HepG2 (cell line): ENCODE results near the gene DNAAF8. TPM values are rescaled to one million over a fixed set of nuclear protein-coding genes. Genes with fewer than 3 reads are reported as not detected.

ENCODE experiments used
- BHLHE40 ChIP-seq: IDR thresholded peaks from 2 replicates; pipeline ENCODE4 v1.6.1; 2011; ENCODE audit warnings: low read length, improper control_type of control experiment
- KAT2B ChIP-seq: fragments of 150-350 bp; IDR thresholded peaks from 2 replicates; pipeline ENCODE4 v1.6.1; 2014; ENCODE audit warnings: low read depth, low read length, borderline replicate concordance
- MLLT10 ChIP-seq: sonication (generic); formaldehyde crosslinking; IDR thresholded peaks from 2 replicates; pipeline ENCODE4 v1.4.0; 2020; ENCODE audit warnings: missing genetic modification reagents
- NFRKB ChIP-seq: fragments of 450-650 bp; IDR thresholded peaks from 2 replicates; pipeline ENCODE4 v1.6.1; 2017
- POLR2G ChIP-seq: fragments of 200-400 bp; formaldehyde crosslinking; IDR thresholded peaks from 2 replicates; pipeline ENCODE4 v1.6.1; 2018; ENCODE audit warnings: mild to moderate bottlenecking, low read depth, low read length, moderate library complexity
- ZBTB1 ChIP-seq: sonication (generic); formaldehyde crosslinking; IDR thresholded peaks from 2 replicates; pipeline ENCODE4 v1.4.0; 2020; ENCODE audit warnings: missing genetic modification reagents, borderline replicate concordance
- ZBTB38 ChIP-seq: sonication (generic); formaldehyde crosslinking; IDR thresholded peaks from 2 replicates; pipeline ENCODE4 v1.5.1; 2020; ENCODE audit warnings: mild to moderate bottlenecking, missing genetic modification reagents
- ZBTB7A ChIP-seq: sonication (generic); formaldehyde crosslinking; IDR thresholded peaks from 2 replicates; pipeline ENCODE4 v1.8.0; 2022; ENCODE audit warnings: mild to moderate bottlenecking, missing genetic modification reagents
- ZNF207 ChIP-seq: fragments of 450-650 bp; IDR thresholded peaks from 2 replicates; pipeline ENCODE4 v1.6.1; 2016; ENCODE audit warnings: antibody characterized with exemption, borderline replicate concordance
- ZNF260 ChIP-seq: sonication (generic); formaldehyde crosslinking; IDR thresholded peaks from 2 replicates; pipeline ENCODE4 v1.4.0; 2020; ENCODE audit warnings: missing genetic modification reagents, low read depth, mild to moderate bottlenecking, borderline replicate concordance
- ZNF354B ChIP-seq: sonication (generic); formaldehyde crosslinking; IDR thresholded peaks from 2 replicates; pipeline ENCODE4 v1.8.0; 2022; ENCODE audit warnings: mild to moderate bottlenecking, missing genetic modification reagents
- ZNF367 ChIP-seq: sonication (generic); formaldehyde crosslinking; IDR thresholded peaks from 2 replicates; pipeline ENCODE4 v1.4.0; 2020; ENCODE audit warnings: missing genetic modification reagents, borderline replicate concordance
- ZNF44 ChIP-seq: sonication (generic); formaldehyde crosslinking; IDR thresholded peaks from 2 replicates; pipeline ENCODE4 v1.5.1; 2020; ENCODE audit warnings: mild to moderate bottlenecking, missing genetic modification reagents
- ZNF558 ChIP-seq: sonication (generic); formaldehyde crosslinking; IDR thresholded peaks from 2 replicates; pipeline ENCODE4 v1.9.0; 2022; ENCODE audit warnings: mild to moderate bottlenecking, missing genetic modification reagents, borderline replicate concordance
- ZNF615 ChIP-seq: sonication (generic); formaldehyde crosslinking; IDR thresholded peaks from 2 replicates; pipeline ENCODE4 v1.5.0; 2020; ENCODE audit warnings: mild to moderate bottlenecking, missing genetic modification reagents, borderline replicate concordance
- ZNF629 ChIP-seq: sonication (generic); formaldehyde crosslinking; conservative IDR thresholded peaks from 2 replicates; pipeline ENCODE4 v1.5.0; 2020; ENCODE audit warnings: missing genetic modification reagents
- ZNF720 ChIP-seq: sonication (generic); formaldehyde crosslinking; IDR thresholded peaks from 2 replicates; pipeline ENCODE4 v1.4.0; 2020; ENCODE audit warnings: missing genetic modification reagents
- polyA plus RNA-seq, 8 experiments: library from polyadenylated mRNA; depleted of rRNA in 3 of 8; stranded (reverse) in 7 of 8; unstranded in 1 of 8; fragments of >200 nt; fragmentation: Illumina TruSeq in 4 of 8; extraction: Trizol in 4 of 8; gene quantifications; 2 replicates each; pipeline versions ENCODE4 v1.2.1 to v1.2.3, GENCODE V29; 2011 to 2016; ENCODE audit warnings: low read depth in 4 of 8, missing spikeins in 1 of 8, mixed read lengths in 1 of 8; ENCODE audit not compliant: insufficient read depth in 1 of 8
- total RNA-seq, 5 experiments: library from RNA; depleted of rRNA; stranded (reverse); fragments of >200 nt; fragmentation: Illumina TruSeq; extraction: Trizol; gene quantifications; 2 replicates each; pipeline ENCODE4 v1.2.3, GENCODE V29; 2016; ENCODE audit warnings: low read depth in 1 of 5
- TF ChIP-seq, protein P1 (sequence below): sonication (generic); formaldehyde crosslinking; IDR thresholded peaks from 2 replicates; pipeline ENCODE4 v1.4.0; 2020; ENCODE audit warnings: mild to moderate bottlenecking, missing genetic modification reagents
- TF ChIP-seq, protein P2 (sequence below): sonication (generic); formaldehyde crosslinking; IDR thresholded peaks from 2 replicates; pipeline ENCODE4 v1.4.0; 2020; ENCODE audit warnings: missing genetic modification reagents

Gene DNAAF8
- total and polyA plus RNA-seq, 2 of the 13 experiments (the other 11 are each of a cell fraction or from before 2014, with no cell fraction given): 0.44 TPM; not detected in 1

DNA sequence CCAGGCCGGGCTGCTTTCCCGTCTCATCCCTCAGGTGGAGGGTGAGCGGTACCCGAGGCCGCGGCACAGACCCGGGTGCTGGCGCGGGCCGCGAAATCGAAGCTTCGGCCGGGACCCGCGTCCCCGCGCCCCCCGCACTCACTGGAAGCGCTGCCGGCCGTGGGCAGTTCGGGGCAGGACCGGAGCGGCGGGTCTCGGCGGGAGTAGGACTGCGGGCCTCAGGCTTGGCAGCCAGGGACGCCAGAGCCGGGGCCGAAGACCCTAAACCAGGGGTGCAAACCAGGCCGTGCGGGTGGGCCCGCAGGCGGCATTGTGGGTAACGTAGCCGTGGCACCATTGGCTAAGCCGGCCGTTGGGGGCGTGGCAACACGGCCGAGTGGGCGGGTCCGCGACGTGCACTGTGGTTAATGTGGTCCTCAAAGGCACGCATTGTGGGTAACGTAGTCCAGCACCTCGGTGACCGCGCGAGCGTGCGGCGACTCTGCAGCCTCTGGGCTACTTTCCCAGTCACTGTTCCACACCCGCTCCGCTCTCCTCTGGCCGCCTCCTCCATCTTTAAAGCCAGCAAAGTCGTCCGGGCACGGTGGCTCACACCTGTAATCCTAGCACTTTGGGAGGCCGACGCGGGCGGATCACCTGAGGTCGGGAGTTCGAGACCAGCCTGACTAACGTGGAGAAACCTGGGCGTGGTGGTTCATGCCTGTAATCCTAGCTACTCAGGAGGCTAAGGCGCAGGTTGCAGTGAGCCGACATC, 32.7 kb downstream of the DNAAF8 start, which contains the start of gene ZNF500 (continued):
- TF ChIP-seq, protein P1, sequence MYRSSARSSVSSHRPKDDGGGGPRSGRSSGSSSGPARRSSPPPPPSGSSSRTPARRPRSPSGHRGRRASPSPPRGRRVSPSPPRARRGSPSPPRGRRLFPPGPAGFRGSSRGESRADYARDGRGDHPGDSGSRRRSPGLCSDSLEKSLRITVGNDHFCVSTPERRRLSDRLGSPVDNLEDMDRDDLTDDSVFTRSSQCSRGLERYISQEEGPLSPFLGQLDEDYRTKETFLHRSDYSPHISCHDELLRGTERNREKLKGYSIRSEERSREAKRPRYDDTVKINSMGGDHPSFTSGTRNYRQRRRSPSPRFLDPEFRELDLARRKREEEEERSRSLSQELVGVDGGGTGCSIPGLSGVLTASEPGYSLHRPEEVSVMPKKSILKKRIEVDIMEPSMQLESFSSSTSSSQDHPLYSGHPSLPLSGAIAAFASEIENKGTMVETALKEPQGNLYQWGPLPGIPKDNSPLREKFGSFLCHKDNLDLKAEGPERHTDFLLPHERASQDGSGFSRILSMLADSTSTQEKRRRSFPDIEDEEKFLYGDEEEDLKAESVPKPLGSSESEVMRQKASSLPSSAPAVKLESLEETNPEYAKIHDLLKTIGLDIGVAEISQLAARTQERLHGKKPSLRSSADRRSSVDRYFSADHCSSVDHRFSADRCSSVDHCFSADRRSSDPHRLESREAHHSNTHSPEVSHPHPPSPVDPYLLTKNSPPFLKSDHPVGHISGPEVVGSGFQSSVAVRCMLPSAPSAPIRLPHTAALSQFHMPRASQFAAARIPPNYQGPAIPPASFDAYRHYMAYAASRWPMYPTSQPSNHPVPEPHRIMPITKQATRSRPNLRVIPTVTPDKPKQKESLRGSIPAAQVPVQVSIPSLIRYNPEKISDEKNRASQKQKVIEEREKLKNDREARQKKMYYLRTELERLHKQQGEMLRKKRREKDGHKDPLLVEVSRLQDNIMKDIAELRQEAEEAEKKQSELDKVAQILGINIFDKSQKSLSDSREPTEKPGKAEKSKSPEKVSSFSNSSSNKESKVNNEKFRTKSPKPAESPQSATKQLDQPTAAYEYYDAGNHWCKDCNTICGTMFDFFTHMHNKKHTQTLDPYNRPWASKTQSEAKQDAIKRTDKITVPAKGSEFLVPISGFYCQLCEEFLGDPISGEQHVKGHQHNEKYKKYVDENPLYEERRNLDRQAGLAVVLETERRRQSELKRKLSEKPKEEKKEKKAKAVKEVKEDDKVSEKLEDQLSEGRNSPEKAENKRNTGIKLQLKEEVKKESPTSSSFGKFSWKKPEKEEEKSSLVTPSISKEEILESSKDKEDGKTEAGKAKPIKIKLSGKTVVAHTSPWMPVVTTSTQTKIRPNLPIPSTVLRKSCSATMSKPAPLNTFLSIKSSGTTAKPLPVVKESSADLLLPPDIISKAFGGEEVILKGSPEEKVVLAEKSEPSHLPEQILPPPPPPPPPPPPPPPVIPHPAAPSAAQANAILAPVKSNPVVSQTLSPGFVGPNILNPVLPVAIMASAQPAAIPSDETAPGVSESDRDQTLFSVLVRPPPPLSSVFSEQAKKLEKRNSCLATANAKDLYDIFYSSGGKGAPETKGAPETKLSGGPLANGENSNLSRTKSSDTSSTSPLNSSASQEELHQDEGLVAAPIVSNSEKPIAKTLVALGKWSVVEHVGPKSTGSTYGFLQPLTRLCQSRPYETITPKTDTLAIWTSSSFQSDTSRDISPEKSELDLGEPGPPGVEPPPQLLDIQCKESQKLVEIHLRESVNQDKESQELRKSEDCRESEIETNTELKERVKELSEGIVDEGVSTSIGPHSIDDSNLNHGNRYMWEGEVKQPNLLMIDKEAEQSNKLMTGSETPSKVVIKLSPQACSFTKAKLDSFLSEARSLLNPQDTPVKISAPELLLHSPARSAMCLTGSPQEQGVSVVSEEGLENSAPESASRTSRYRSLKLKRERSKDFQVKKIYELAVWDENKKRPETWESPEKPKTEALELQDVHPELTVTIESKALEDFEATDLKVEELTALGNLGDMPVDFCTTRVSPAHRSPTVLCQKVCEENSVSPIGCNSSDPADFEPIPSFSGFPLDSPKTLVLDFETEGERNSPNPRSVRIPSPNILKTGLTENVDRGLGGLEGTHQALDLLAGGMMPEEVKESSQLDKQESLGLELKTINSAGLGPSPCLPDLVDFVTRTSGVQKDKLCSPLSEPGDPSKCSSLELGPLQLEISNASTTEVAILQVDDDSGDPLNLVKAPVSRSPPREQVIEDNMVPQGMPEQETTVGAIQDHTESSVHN (CRISPR knock-in tag): no peak
- TF ChIP-seq ZNF260 (CRISPR knock-in tag) (no peak), ZBTB7A (CRISPR knock-in tag) (peak; percentile 89), ZNF44 (no peak), ZNF558 (CRISPR knock-in tag) (peak; percentile 68; the same call in 1 of the 2 replicates), ZBTB38 (CRISPR knock-in tag) (peak; percentile 76), BHLHE40 (peak; percentile 50), ZNF629 (CRISPR knock-in tag) (peak; percentile 10; the same call in 1 of the 2 replicates), ZNF354B (CRISPR knock-in tag) (no peak), ZNF615 (CRISPR knock-in tag) (0 out of 2 replicates have a peak, but pooled peaks have one; percentile 44), NFRKB (no peak), KAT2B (no peak), ZNF207 (no peak), ZBTB1 (CRISPR knock-in tag) (no peak), ZNF367 (CRISPR knock-in tag) (no peak), ZNF720 (no peak), POLR2G (peak; percentile 69), MLLT10 (no peak)
- TF ChIP-seq, protein P2, sequence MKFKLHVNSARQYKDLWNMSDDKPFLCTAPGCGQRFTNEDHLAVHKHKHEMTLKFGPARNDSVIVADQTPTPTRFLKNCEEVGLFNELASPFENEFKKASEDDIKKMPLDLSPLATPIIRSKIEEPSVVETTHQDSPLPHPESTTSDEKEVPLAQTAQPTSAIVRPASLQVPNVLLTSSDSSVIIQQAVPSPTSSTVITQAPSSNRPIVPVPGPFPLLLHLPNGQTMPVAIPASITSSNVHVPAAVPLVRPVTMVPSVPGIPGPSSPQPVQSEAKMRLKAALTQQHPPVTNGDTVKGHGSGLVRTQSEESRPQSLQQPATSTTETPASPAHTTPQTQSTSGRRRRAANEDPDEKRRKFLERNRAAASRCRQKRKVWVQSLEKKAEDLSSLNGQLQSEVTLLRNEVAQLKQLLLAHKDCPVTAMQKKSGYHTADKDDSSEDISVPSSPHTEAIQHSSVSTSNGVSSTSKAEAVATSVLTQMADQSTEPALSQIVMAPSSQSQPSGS (CRISPR knock-in tag): peak; percentile 71
